Measurements from ENCODE around the gene KCNG2.

GRCh38 chr18:79796531-79797405, 970 bp upstream of the KCNG2 start:
- no peak for TF ChIP-seq CTCF (IDR thresholded peaks at IDR 0.05 in 4 of 5, conservative IDR thresholded peaks at IDR 0.05 in 1 of 5)
- TF ChIP-seq POLR2A (IDR thresholded peaks at IDR 0.05), result no peak
